HG02798 (cell line): Measurements from ENCODE around the gene PIK3C2B.

Experiments used
- ATAC-seq: cut with Tn5 transposase; IDR thresholded peaks from one replicate; pipeline ENCODE4 v1.9.1; 2021; ENCODE audit warnings: mild to moderate bottlenecking; ENCODE audit not compliant: unreplicated experiment, poor library complexity

PIK3C2B gene

GRCh38 chr1:204447190-204447589, 47.4 kb downstream of the PIK3C2B start:
- no peak for ATAC-seq

- ATAC-seq, result peak; percentile 67
Observed at GRCh38 chr1:204446413-204447111, 48.0 kb downstream of the PIK3C2B start.

GRCh38 chr1:204445860-204446412, 48.7 kb downstream of the PIK3C2B start:
- ATAC-seq, result no peak
